ENCODE data around the gene KMO.

The KMO gene

DNA sequence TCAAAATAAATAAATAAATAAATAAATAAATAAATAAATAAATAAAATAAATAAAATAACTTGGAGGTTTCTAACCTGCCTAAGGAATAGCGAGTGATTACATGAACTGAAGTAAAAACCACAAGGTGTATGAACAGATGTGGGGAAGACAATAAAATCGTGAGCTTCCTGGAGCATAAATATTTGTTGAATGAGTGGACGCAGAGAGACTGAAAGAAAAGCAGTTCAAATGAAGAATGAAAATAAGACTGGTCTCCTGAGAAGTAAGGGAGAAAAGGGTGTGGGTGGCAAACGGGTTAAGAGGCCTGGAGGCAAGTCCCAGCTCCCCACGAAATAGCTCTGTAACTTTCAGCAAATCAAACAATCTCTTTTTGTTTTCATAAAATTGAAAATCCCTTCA, 74.4 kb downstream of the KMO start:
- TF ChIP-seq, protein P1, sequence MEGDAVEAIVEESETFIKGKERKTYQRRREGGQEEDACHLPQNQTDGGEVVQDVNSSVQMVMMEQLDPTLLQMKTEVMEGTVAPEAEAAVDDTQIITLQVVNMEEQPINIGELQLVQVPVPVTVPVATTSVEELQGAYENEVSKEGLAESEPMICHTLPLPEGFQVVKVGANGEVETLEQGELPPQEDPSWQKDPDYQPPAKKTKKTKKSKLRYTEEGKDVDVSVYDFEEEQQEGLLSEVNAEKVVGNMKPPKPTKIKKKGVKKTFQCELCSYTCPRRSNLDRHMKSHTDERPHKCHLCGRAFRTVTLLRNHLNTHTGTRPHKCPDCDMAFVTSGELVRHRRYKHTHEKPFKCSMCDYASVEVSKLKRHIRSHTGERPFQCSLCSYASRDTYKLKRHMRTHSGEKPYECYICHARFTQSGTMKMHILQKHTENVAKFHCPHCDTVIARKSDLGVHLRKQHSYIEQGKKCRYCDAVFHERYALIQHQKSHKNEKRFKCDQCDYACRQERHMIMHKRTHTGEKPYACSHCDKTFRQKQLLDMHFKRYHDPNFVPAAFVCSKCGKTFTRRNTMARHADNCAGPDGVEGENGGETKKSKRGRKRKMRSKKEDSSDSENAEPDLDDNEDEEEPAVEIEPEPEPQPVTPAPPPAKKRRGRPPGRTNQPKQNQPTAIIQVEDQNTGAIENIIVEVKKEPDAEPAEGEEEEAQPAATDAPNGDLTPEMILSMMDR (IDR thresholded peaks at IDR 0.05; ENCODE audit: low read depth, low read length), result no peak

DNA sequence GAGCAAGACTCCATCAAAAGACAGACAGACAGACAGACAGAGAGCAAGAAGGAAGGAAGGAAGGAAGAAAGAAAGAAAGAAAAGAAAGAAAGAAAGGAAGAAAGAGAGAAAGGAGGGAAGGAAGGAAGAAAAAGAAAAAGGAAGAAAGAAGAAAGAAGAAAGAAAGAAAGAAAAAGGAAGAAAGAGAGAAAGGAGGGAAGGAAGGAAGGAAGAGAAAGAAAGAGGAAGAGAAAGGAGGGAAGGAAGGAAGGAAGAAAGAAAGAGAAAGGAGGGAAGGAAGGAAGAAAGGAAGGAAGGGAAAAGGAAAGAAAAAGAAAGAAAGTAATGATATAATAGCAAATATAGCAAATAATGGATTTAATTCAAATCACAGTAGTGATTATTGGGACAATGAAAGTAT, 75.3 kb downstream of the KMO start:
- no peak overlapping the region for H3K4me3 ChIP-seq (ENCODE audit: low read depth, low read length)

More for the DNA sequence above, 74.4 kb downstream of the KMO start:
- H3K4me3 ChIP-seq (ENCODE audit: low read depth, low read length), result no peak overlapping the region

DNA sequence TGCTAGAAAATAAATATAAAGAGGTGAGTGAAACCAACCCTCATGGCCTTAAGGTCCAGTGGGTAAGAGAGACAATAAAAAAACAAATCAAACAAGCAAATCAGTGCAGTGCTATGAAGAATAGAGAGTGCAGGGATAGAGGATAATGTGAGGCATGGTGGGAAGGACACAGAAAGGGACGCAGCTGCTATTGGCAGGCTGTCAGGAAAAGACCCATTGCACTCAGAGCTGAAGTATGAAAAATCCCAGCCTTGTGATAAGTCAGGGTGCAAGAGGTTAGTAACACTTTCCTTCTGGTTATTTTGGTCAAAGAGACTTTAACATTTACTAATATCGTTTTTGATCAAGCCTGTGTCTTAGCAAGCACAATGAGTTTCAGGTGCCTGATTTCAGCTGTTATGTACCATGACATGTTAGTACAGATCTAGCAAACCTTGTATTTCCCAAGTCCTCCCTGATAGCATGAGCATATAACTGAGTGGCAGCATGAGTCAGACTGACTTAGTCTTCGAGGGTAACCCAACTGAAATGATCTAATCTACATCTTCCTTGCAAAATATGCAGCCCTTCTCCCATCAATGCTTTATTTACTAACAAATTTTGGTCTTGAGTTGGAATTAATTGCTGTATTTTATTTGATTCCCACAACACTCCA, 76.3 kb downstream of the KMO start:
- no peak overlapping the region for H3K4me3 ChIP-seq (ENCODE audit: low read depth, low read length)
- TF ChIP-seq, protein P1 (IDR thresholded peaks at IDR 0.05; ENCODE audit: low read depth, low read length), result no peak

More for the DNA sequence above, 75.3 kb downstream of the KMO start:
- TF ChIP-seq, protein P1 (IDR thresholded peaks at IDR 0.05; ENCODE audit: low read depth, low read length), result no peak

DNA sequence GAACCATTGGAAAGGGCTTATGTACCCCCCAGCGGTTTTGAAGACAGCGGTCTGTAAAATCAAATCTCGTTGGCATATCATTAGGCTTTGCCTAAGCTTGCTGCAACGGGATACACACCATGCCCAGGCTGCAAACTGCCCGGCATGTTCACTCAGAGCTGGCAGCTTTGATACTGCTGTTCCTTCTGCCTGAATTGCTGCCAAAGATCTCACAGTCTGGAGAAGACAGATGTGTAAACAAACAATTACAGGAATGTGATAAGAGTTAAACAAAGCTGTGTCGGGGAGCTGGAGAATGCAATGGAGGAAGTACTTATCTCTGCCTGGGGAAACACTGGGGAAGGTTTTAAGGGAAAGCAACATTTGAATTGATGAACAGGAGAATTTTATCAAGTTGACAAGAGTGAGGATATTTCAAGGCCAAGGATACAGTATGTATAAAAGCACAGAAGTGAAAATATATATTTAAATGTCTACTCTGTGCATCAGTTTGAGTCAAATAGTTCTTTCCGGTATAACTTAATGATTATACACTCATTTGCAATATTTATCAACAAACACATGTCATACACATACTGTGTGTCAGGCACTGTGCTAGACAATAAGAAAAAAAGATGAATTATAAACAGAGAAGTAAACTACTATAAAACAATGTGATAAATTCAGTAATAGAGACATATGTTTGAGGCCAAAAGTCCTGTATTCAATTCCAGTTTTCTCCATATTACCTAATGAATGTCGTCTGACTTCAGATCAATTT, 78.1 kb downstream of the KMO start:
- H3K4me3 ChIP-seq (ENCODE audit: low read depth, low read length), result no peak overlapping the region
- TF ChIP-seq, protein P1 (IDR thresholded peaks at IDR 0.05; ENCODE audit: low read depth, low read length), result no peak

DNA sequence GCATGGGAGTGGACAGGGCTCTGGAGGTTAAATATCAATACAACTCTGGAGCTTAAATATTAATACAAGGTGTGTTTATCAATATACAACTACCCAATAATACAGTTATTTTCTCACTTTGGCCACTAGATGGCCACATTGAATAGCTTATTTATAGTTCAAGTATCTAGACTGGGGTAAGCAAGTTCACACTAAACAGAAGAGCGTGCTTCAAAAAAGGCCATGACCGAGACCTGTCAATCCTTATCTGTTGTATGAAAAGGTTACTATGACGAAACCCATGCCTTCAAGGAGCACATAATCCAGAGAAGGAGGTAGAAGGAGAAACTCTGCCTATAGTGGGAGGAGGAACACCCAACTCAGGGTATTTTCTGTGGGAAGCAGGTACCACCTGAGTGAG, 78.9 kb downstream of the KMO start:
- TF ChIP-seq, protein P1 (IDR thresholded peaks at IDR 0.05; ENCODE audit: low read depth, low read length), result peak; percentile 26; the same call in 1 of the 2 replicates
- no peak overlapping the region for H3K4me3 ChIP-seq (ENCODE audit: low read depth, low read length)

DNA sequence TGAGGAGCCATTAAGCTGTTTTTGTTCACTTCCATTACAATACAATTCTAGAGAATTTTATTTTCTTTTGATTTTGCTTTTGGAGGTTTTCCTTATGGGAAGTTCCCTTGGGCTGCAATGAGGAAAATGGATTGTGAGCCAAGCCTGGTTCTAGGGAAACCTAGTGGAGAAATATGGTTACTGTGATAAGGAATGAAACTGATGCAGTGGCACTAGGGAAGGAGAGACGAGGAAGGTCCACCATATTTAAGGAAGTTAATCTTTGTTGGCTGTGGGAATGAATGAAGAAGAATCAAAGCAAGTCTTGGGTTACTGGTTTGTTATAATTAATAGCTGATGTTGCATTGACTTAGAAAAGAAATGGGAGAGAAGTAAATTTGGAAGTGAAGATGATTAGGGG, 79.6 kb downstream of the KMO start:
- TF ChIP-seq, protein P1 (IDR thresholded peaks at IDR 0.05; ENCODE audit: low read depth, low read length), result no peak
- H3K4me3 ChIP-seq (ENCODE audit: low read depth, low read length), result no peak overlapping the region
